Activated CD4-positive, alpha-beta T cell treated with anti-CD3 and anti-CD28 coated beads, Interleukin-2, amount 50 U/mL, for 1 hour (primary cell): Measurements from ENCODE around the gene SLC25A10.

Experiments used
- DNase-seq: peaks from one replicate; pipeline ENCODE4 v3.0.0-alpha.2; 2020

SLC25A10 gene

GRCh38 chr17:81706757-81707624 is 5.1 kb upstream of the SLC25A10 start:
- no peak for DNase-seq

- DNase-seq = no peak
Measured at GRCh38 chr17:81707725-81708646, 4.1 kb upstream of the SLC25A10 start.

- DNase-seq = no peak
Measured at GRCh38 chr17:81708739-81709185, 3.3 kb upstream of the SLC25A10 start.

GRCh38 chr17:81710514-81711308 is 1.4 kb upstream of the SLC25A10 start:
- no peak for DNase-seq

- DNase-seq = no peak
Measured at GRCh38 chr17:81712468-81713003, 452 bp downstream of the SLC25A10 start.

- no peak for DNase-seq
Measured at GRCh38 chr17:81713004-81713555, 996 bp downstream of the SLC25A10 start.

GRCh38 chr17:81713556-81714411 is 1.7 kb downstream of the SLC25A10 start:
- no peak for DNase-seq

- no peak for DNase-seq
Measured at GRCh38 chr17:81714412-81715106, 2.5 kb downstream of the SLC25A10 start.

- no peak for DNase-seq
Measured at GRCh38 chr17:81715107-81715871, 3.2 kb downstream of the SLC25A10 start.

- no peak for DNase-seq
Measured at GRCh38 chr17:81715872-81716673, 4.0 kb downstream of the SLC25A10 start.

GRCh38 chr17:81716674-81716996 is 4.6 kb downstream of the SLC25A10 start:
- no peak for DNase-seq

GRCh38 chr17:81717049-81717765 is 5.1 kb downstream of the SLC25A10 start:
- DNase-seq = no peak

GRCh38 chr17:81717766-81718089 is 5.6 kb downstream of the SLC25A10 start:
- no peak for DNase-seq

- DNase-seq = no peak
Measured at GRCh38 chr17:81719410-81720266, 7.6 kb downstream of the SLC25A10 start.

GRCh38 chr17:81720267-81721071 is 8.4 kb downstream of the SLC25A10 start:
- DNase-seq = no peak
